HG02571 (cell line): Measurements from ENCODE around the gene PPFIBP2.
"Not testable (repeated sequence)": the region's sequence is repeated elsewhere in the genome, so short reads cannot be mapped to it uniquely, and the experiment has no call there.

Source experiments
- ATAC-seq: cut with Tn5 transposase; IDR thresholded peaks from one replicate; pipeline ENCODE4 v1.9.1; 2021; ENCODE audit warnings: mild to moderate bottlenecking, moderate library complexity; ENCODE audit not compliant: unreplicated experiment

PPFIBP2 gene

DNA sequence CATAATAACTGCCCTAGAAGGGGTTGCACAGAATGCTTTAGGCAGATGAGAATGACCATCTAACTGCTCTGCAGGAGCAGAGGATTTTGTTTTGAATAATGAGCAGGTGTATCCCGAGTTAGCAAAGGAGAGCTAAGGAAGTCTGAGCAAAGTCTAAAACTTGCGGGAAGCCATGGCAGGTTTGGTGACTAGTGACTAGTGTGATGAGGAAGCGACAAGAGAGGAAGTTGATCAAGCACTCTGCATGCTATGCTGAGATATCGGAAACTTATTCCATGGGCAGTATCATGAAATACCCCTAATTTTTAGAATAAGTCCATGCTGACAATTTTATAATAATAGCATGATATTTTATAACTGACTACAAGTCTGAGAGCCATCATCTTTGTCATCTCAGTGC, 15.6 kb upstream of the PPFIBP2 start:
- ATAC-seq: no peak

- ATAC-seq: no peak
Observed at GRCh38 chr11:7499081-7499480, 14.7 kb upstream of the PPFIBP2 start.

- no peak for ATAC-seq
Observed at GRCh38 chr11:7500251-7500650, 13.5 kb upstream of the PPFIBP2 start.

- ATAC-seq: no peak
Observed at GRCh38 chr11:7501251-7501650, 12.5 kb upstream of the PPFIBP2 start.

DNA sequence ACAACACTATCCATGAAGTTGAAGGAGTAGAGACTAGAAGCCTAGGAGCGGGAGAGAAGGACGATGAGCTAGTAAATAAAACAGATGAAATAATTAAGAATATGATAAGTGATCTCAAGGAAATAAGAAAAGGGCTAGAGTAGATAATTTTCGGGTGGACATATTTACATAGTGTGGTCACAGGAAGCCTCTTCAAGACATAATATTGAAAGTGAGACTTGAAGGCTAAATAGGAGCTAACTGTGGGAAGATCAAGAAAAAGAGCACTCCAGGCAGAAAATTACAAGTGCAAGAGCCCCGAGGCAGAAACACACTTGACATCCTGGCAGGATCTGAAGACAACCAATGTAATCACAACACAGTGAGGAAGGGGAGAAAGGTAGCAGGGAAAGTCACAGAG, 11.9 kb upstream of the PPFIBP2 start:
- ATAC-seq: no peak

GRCh38 chr11:7506243-7506642, 7.6 kb upstream of the PPFIBP2 start:
- ATAC-seq: no peak

- ATAC-seq: no peak
Observed at GRCh38 chr11:7508087-7508486, 5.7 kb upstream of the PPFIBP2 start.

DNA sequence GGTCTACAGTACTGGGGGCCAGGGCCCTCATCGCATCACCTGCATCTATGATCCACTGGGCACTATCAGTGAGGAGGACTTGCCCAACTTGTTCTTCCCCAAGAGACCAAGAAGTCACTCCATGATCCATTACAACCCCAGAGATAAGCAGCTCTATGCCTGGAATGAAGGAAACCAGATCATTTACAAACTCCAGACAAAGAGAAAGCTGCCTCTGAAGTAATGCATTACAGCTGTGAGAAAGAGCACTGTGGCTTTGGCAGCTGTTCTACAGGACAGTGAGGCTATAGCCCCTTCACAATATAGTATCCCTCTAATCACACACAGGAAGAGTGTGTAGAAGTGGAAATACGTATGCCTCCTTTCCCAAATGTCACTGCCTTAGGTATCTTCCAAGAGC, 3.8 kb upstream of the PPFIBP2 start:
- no peak for ATAC-seq

GRCh38 chr11:7511401-7511800, 2.4 kb upstream of the PPFIBP2 start:
- no peak for ATAC-seq

GRCh38 chr11:7512525-7513233, 1.1 kb upstream of the PPFIBP2 start:
- ATAC-seq: peak; percentile 65

DNA sequence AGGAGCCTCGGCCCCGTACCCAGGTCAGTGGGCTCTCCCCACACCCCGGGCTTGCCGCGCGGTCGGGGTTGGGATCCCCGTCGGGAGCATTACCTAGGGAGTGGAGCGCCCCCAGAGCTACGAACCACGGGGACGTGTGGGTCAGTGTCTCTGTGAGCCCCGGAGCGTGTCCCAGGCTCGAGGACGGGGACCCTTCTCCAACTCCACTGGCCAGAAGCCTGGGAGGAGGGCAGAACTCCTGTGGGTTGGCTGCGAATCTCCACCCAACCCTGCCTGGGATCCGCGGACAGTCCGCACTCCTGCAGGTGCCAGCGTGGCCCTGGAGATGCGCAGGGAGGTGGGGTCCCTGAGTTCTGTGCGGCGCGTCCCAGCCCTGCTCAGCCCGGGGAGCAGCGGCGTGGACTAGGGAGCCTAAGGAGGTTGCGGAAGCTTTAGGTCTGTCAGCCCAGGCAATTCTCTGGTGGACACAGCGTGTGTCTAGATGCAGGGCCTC, 346 bp downstream of the PPFIBP2 start:
- peak; percentile 9 for ATAC-seq

GRCh38 chr11:7515447-7515886, 1.7 kb downstream of the PPFIBP2 start:
- no peak for ATAC-seq

DNA sequence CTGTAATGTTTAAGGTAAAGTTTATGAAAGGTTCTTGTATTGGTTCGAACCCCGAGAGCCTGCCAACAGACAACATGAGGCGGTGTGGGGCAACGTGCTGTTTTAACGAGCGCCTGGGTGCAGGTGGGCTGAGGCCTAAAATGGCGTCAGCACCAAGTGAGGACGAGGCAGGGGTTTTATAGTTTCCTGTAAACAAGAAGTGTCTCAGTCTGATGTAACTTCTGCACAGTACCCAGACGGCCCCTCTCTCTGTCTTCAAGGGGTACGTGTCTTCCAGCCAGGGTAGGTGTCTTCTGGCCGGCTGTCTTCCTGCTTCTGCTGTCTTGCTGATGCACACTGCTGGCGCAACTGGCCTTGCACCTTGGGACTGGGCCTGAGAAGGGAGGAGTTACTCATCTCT, 2.7 kb downstream of the PPFIBP2 start:
- no peak for ATAC-seq

DNA sequence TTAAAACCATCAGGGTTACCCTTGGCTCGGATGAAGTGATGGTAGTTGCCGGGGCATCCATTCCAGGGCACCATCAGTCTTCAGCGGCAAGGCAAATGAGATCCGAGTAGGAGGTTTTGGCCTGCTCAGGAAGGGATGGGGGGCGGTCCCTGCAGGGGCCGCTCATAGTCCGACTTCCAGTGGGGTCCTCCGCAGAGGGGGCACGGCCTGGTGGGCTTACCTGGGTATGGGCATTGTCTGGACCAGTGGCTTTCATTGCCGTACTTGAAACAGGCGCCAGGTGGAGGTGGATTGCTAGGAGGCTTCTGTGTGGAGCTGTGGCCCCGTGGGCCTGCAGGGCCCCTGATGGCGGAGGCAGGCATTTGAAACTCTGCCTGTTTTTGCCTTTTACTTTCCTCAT, 3.9 kb downstream of the PPFIBP2 start:
- not testable (repeated sequence) for ATAC-seq

GRCh38 chr11:7518811-7519562, 5.2 kb downstream of the PPFIBP2 start:
- ATAC-seq: no peak

GRCh38 chr11:7520011-7520942, 6.5 kb downstream of the PPFIBP2 start:
- ATAC-seq: peak; percentile 47

- ATAC-seq: peak; percentile 73
Observed at GRCh38 chr11:7520981-7521487, 7.2 kb downstream of the PPFIBP2 start.

- ATAC-seq: no peak
Observed at GRCh38 chr11:7522121-7522520, 8.3 kb downstream of the PPFIBP2 start.

DNA sequence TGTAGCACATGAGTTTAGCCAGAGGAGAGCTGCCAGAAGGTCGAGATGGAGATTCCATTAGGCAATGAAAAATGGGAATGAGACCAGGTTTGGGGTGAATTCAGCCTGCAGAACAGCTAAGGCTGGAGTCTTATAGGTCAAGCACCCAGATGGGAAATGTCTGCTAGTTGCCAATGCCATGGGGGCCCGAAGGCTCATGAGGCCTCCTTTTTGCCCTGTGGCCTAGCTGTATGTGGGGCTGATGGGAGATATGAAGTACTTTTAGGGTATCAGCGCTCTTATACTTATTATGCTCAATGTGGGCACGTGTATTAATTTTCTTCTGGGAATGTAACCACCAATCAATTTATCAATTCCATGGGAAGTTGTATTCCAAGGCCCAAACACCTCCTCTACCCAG, 8.7 kb downstream of the PPFIBP2 start:
- no peak for ATAC-seq

DNA sequence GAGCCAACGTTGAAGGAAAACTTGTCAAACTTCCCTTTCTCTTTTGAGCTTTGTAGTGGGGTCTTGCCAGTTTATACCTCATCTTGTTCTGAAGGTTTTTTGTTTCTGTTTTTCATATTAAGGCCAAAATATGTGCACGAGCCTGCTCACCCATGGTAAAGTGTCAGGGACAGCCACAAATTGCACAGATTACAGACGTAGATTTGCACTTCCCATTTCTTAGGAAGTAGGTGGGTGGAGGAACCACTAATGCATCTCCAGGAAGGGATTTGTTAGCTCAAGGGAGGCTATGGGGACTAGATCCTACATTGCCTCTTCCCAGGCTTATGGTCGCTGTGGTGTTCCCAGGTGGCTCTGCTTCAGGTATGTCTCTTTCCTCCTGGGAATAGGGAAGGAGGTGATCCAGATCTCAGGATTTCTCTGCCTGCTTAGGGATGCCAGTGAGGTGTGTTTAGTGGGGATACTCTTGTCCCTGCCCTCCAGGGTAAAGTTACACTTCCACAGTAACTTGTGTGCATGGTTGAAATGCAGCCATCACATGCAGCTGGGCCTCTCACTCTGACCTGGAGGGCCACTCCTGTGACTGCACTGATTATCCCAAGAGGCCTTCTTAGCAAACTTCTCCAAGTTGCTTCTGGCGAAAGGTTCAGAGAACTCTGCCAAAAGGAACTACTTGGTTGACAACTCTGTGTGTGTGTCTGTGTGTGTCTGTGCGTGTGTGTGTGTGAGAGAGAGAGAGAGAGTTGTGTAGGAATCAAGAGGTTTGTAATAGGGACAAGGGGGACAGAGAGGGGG, 9.8 kb downstream of the PPFIBP2 start:
- ATAC-seq: no peak
